Glomerular visceral epithelial cell (primary cell): ENCODE measurements around the gene DENND1A.

Source experiments
- DNase-seq: peaks from one replicate; pipeline ENCODE4 v3.0.0-alpha.2; 2016; ENCODE audit errors: extremely low spot score

The DENND1A gene

DNA sequence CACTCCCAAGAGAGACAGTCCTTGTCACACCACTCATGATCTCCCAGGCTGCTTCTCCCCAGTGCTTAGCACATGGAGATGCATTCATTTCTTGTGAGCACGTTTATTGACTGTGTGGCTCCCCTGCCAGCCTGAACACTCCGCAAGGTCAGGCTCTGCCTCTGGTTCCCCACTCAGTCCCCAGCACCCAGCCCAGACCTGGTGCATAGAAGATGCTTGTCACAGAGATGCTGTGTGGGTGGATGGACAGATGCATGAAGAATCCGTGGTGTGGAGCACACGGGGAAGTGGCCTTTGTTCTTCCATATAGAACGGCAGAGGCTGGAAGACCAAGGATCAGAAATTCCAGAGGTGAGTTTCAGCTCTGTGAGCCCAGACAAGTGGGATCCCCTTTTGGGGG, 587.7 kb downstream of the DENND1A start:
- no peak for DNase-seq

DNA sequence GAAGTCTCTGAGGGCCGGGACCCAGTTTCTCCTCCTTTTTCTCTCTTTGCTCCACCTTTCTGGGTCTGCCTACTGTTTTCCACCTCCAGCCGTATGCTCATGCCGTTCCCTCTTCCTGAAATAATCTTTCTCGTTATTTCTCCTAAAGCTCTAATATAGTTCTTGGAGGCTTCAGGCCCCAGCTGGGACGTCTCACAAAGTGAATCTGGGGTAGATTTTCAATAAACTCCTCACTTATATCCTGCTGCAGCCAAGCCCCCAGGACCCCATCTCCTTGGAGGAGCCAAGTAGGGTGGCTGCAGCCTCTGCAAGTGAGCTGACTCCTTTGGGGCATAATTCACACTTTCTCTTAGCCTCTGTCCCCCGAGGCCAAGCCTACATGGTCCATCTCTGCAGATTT, 588.1 kb downstream of the DENND1A start:
- no peak for DNase-seq

DNA sequence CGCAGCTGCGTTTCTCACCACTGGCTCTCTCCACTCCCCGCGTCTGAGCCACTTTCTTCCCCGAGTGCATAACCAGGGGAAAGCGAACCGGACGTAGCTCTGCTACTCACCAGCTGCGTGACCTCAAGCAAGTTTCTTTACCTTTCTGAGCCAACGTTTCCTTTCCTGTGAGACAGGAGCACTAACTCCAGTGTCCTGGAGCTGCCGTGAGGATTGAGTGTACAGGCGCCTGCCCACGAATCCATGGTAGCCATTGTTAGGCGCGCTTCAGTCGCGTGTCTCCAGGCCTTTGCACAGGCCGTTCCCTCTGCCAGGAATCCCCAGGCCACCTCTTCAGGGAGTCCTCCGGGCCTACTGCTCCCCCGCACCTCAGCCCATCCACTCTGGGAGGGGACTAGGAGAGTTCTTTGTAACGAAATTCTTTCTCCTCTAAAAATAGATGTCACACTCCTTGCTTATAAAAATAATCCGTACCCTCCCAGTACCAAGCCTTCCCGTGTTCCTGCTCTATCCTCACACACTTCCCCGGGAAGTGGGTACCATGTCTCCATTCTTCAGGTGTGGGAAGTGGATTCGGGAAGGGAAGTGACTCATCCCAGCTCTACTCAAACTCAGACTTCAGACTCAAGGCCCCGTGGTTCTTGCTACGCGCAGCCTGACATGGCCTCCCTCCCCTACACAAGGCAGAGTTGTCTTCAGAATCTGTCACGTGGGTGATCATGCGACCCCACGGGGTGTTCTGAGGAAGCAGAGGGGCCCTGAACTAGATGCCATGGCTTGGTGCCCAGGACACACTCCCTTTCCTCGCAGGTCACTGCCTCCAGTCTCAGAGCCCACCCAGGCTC, 590.0 kb downstream of the DENND1A start:
- DNase-seq, result no peak

DNA sequence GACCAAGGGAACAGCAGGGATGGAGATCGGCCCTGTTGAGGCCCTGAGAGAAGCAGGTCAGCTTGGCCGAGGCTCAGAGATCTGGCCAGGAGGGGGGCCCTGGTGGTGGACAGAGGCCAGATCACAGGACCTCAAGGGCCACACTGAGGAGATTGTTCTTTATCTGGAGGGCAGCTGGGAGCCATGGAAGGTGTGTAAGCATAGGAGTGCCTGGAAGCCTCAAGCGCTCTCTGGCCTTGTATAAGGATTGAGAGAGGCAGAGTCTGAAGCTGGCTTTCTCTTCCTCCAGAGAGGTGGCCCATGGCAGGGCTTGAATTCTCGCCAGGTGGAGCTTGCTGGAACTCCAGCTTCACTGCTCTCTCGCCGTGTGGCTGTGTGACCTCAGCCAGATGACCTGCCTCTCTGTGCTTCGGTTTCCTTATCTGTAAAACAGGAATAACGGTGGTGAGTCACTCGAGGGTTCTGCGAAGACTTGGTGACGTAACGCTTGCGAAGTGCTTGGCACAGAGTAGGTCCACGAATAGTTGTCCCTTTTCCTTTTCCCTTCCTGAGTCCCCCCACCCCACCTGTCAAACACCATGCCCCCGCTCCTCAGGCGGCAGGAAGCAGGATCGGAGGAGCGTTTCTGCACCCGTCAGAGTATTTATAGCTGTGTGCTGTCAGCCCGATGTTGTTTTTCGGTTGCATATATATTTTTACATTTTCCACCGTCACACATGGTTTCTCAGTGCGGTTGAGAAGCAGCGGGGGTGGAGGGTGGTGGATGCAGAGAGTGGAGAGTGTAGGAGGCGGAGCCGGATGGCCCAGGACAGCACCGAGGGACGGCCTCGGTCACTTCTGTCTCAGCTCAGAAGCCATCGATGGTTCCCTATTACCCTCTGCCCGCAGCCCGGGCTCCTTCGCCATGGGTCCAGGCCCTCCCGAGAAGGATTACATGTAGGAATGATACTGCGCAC, 590.9 kb downstream of the DENND1A start:
- no peak for DNase-seq

DNA sequence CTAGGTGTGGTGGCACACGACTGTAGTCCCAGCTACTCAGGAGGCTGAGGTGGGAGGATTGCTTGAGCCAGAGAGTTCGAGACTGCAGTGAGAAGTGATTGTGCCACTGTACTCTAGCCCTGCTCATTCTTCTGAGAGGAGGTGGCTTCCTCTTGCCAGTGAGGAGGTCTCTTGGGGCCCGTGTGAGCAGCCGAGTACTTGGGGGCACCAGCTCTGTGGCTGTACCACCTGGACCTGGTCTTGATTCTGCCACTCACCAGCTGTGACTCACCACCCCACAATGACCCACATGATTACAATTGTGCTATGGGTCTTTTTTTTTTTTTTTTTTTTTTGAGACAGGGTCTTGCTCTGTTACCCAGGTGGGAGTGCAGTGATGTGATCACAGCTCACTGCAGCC, 592.0 kb downstream of the DENND1A start:
- DNase-seq, result no peak

DNA sequence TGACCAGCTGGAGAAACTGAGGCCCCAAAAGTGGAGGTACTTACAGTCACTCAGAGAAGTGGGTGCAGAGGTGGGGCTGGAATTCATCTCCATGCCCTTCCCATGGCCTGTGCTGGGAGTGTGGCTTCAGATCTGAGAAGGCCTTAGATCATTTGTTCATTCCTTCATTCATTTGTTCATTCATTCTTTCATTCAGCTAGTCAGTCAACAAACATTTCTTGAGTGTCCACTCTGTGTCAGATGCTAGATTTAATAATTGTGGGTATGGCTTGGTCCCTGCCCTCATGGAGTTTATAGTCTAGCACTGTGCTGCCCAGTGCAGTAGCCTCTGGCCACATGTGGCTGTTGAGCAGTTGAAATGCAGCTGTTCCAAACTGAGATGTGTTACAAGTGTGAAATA, 593.0 kb downstream of the DENND1A start:
- DNase-seq, result no peak

DNA sequence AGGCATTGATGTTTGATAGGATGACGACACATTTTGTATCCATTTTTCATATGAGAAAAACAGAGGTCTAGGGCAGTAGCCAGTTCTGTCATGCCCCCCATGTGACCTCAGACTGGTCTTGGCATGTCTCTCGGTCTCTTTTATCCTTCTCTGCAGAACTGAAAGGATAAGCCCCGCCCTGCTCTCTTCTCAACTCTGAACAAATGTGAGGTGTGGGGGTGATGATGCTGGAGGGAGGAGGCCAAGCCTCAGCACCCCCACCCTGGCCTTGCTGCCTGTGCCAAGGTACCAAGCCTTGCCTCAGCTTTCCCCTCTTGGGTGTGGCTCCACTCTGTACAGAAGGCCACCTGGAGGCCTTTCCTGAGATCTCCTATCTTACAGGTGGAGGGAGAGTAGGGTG, 593.5 kb downstream of the DENND1A start:
- no peak for DNase-seq

DNA sequence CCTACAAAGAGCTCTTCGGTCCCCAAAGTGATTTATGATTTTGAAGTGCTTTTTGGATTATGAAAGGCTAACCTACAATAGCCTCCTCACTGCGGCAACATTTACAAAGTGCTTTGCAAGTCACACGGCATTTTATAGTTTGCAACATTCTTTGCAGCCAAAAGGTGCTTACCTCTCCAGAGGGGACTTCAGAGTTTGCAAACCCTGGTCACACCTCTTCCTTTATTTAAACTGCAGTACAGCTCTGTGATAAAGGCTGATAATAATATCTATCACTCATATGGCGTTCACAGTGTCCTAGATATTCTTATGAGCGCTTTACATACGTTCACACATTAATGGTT, 594.0 kb downstream of the DENND1A start:
- no peak for DNase-seq

DNA sequence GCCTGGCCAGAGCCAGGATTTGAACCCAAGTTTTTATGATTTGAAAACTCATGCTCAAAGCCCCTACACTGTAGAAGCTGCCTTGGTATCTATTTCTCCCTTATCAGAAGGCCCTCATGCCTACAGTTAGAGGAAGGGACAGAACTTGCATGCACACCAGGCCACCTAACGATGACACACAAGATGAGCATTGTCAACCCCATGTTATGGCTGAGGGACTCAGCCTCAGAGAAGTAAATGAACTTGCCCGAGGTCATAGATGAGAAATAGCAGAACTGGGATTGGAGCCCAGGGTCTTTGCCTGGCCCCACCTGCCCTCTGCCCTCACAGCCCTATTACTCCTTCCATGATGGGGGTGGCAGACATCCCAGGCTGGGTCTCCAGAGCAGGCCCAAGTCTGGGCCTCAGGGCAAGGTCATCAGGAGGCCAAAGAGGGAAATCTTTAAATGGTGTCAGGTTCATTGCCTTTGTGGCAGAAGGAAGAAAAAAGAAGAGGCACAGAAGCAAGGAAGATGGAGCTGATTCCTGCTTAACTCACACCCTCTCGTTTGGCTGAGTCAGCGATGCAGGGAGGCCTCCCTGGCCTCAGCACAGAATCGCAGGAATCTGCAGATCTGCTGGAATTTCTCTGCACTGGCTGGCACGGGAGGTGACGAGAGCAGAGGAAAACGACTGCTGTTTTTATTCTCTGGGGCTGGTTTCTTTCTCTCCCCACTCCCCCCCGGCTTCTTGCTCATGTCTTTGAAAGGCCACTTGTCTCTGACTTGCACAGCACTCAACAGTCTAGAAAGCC, 594.5 kb downstream of the DENND1A start:
- DNase-seq, result peak; percentile 64

DNA sequence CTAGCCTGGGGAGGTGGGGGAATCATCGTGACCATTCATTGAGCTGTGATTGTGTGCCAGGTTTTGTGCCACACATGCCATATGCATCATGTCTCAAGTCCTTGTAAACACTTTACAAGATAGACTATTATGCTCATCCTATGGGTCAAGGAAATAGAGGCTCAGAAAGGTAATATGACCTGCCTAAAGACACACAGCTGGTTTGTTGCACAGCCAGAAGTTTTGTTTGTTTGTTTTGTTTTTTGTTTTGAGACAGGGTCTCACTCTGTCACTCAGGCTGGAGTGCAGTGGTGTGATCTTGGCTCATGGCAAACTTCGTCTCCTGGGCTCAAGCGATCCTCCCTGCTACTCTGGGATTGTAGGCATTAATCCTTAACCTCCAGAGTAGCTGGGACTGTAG, 595.3 kb downstream of the DENND1A start:
- no peak for DNase-seq

DNA sequence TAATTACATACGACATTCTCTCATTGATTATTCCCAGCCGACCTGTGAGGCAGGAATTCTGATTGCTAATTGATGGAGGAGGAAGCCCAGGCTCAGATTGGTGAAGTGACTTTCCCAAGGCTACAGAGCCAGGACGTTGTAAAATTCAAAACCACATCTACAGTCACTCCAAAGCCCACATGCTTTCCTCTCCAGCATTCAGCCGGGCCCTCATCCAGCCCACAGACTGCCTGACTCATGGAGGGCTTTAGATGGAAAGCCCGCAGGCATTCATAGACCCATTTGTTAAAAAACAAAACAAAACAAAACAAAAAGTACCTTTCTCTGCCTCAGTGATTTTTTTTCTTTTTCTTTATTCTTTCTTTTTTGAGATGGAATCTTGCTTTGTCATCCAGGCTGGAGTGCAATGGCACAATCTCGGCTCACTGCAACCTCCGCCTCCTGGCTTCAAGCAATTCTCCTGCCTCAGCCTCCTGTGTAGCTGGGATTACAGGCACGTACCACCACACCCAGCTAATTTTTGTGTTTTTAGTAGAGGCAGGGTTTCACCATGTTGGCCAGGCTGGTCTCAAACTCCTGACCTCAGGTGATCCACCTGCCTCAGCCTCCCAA, 596.8 kb downstream of the DENND1A start:
- DNase-seq, result peak; percentile 50

DNA sequence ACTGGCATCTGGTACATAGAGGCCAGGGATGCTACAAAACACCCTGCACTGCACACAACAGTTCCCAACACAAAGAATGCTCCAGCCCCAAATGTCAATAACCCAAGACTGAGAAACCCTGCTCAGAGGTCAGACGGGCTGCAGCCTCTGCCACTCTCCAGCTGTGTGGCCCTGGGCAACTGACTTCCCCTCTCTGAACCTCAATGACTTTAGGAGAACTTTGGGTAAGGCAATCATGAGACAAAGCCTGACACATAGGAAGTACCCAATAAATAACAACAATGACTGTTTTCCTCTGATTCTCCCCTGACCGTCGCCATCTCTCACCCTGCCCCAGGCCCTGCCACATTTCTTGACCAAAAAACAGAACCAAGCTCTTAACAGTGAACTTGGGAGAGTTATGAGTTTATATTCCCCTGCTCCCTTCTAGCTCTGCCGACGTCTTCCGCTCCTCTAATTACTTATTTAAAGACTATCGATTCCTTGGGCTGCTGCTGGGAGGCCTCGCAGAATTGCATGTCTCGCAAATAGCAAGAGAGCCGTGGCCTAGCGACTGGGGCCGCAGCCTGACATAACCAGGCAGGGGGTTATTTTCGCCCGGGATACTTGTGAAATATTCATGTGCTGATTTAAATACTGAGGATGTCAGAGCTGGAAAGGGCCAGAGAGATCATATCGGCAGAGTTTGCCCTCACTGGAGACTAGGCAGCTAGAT, 598.4 kb downstream of the DENND1A start:
- DNase-seq, result no peak
